HG03108 (cell line): Measurements from ENCODE around the gene SEC16A.

ENCODE experiments used
- ATAC-seq: cut with Tn5 transposase; IDR thresholded peaks from one replicate; pipeline ENCODE4 v1.9.1; 2021; ENCODE audit warnings: moderate library complexity; ENCODE audit not compliant: unreplicated experiment

The SEC16A gene

DNA sequence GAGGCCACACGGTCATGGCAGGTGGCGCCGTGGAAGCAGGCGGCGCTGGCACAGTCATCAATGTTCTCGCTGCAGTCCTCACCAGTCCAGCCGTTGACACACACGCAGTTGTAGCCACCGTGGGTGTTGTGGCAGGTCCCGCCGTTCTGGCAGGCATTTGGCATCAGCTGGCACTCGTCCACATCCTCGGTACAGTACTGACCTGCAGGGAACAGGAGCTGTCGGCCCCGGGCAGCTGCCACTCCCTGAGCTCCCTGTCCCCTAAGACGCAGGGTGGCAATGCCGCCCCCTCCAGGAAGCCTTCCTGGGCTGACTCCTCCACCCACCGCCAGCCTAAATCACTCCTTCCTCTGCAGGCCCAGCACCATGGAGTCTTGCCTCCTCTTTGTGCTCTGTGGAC, 35.8 kb upstream of the SEC16A start:
- no peak for ATAC-seq

DNA sequence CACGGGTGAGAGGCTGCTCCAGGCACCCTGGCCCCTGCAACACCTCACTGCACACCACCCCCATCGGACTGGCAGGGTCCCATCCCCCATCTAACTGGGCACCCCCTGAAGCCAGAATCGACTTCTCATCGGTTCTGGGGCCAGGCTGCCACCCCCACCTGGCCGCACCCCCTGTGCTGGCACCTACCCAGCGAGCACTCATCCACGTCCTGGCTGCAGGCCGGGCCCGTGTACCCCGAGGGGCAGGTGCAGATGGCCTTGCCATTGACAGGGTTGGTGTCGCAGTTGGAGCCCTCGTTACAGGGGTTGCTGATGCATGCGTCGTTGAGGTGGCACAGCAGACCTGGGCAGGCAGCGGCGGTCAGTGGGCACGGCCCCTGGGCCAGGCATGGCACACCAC, 35.1 kb upstream of the SEC16A start:
- no peak for ATAC-seq

DNA sequence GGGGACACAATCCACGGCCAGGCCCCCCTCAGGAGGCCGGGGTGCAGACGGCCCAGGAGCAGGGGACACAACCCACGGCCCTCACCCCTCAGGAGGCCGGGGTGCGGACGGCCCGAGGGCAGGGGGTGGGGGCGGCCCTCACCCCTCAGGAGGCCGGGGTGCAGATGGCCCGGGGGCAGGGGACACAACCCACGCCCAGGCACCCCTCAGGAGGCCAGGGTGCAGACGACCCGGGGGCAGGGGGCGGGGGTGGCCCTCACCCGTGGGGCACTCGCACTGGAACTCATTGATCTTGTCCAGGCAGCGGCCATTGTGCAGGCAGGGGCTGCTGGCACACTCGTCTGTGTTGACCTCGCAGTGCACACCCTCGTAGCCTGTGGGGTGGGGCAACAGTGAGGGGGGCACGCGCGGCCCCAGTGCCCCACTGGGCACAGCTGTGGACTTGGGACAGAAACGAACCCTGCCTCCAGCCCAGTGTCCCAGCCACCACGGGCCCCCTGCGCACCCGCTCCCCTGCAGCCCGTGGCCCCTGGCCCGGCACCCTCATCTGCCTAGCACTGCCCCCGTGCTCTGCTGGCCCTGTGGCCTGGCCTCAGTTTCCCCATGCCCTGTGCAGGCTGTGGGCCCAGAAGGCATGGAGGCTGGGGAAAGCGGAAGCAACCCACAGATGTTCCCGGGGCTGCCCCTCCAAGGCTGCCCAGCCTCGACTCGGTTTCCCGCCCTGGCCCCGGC, 34.3 kb upstream of the SEC16A start:
- ATAC-seq: no peak

DNA sequence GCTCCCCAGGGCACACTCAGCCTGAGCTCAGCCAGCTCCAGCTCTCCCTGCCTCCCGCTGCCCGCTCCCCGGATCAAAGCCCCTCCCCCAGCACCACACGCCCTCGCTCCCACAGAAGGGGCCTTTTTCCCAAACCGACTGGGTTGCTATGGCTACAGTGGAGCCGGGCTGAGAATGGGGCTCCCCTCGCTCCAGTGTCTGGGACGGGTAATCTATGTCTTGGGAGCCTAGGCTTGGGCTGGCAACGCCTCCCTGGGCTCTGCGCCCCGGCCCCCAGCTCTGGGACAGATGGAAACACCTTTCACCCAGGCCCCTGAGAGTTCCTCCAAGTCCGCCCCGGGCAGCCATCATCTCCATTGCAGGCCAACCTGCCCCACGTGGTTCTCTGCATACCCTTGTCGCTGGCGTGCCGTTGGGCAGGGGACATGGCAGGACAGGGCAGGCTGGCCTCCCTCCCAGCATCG, 33.4 kb upstream of the SEC16A start:
- no peak for ATAC-seq

DNA sequence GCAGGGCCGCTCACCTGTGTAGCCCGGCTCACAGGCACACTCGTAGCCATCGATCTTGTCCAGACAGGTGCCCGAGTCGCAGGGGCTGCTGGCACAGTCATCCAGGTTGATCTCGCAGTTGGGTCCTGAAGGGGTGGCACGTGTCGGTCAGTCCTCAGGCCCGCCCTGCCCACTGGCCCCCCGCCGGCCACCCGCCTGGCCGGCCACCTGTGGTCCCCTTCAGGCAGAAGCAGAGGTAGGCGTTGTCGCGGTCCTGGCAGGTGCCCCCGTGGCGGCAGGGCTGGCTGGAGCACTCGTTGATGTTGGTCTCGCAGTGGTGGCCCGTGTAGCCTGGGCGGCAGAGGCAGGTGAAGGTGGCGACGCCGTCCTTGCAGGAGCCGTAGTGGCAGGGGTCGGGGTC, 32.4 kb upstream of the SEC16A start:
- no peak for ATAC-seq

DNA sequence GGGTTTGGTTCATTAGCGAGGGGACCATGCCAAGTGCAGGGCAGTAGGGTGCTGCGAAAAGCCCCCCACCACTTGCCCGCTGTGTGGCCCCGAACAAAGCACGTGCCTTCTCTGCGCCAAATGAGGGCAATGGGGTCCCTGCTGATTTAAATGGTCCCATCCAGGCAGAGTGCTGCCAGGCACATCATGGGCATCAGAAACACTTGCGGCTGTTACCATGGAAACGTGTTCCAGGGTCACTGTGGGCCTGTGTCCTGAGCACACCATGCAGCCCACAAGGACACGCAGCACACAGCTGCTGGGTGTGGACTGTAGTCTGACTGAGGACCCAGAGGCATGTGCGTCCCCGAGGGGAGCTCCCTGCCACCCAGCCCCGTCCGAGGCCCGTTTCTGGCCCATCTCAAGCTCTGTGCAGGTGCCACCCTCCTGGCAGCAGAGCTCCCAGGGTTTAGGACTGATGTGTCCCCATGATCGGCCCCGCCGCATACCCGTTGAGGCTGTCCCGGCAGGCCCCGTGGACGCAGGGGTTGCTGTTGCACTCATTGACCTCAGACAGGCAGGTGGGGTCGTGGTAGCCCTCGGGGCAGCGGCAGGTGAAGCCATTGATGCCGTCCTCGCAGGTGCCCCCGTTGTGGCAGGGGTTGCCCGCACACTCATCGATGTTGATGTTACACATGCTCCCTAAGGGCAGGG, 31.3 kb upstream of the SEC16A start:
- ATAC-seq: no peak

DNA sequence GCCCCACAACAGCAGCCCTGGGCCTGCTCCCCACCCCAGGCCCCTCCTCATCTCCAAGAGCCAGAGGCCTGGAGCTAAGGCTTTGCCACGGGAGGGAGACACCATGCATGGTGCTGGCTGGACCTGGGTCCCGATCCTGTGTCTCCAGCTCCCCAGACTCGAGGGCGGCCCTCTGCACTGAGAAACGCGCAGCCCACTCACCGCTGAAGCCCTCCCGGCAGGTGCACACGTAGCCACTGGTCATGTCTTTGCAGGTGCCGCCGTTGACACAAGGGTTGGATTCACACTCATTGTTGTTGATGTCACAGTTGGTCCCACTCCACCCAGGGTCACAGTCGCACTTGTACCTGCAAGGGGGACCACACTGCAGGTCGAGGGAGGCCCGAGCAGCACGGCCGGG, 30.4 kb upstream of the SEC16A start:
- no peak for ATAC-seq

DNA sequence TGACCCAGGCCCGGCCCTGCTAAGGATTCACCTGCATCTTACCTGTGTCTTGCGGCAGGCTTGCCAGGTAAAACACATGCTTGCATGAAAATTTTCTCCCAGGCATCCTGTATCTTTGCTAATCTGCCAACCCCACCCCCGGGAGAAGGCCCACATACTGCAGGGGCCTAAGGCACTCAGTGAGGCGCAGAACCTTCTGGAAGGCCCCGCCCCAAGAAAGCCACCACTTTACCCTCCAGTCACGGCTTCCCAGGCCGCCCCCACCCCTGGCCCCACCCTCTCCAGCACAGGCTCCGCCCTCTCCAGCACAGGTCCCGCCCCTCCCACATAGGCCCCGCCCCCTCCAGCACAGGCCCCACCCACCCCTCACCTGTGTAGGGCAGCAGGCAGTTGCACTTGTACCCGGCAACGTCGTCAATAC, 29.8 kb upstream of the SEC16A start:
- ATAC-seq: no peak

DNA sequence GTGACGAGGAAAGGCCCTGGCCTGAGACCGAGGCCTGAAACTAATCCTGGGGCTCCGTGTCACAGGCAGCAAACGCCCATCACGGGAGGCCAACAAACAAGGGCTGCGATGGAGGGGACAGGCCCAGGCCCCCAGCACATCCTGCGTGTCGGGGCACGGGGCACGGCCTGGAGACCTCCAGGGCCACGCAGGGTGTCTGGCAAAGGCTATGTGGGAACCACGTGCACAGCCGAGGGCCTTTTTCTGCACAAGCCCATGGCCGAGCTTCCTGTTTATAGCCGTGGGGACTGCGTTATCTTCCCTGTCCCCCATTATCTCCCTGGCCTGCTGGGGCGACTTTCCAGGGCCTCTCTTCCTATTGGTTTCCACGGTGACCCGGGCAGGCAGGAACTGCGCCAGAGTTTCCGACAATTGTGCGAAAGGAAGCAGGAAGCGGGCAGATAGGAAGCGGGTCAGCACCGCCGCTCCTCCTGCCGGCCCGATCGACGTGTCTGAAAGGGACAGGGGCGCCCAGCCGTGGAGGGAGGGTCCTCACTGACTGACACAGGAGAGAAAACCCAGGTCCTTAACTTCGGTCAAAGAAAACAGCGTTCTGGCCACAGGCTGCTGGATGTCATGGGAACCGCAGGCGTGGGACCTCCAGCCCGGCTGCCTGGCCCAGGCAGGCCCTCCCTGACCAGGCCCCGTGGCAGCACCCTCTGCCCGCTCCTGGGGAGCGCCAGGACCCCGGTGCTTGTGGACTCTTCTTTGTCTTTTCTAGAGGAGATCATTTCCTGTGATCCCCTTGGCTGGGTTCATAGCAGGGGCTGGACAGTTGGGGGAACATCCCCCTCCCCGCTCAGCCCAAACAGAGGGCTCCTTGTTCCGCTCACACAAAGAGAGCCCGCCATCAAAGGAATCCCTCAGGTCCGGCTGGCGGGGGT, 29.1 kb upstream of the SEC16A start:
- no peak for ATAC-seq

DNA sequence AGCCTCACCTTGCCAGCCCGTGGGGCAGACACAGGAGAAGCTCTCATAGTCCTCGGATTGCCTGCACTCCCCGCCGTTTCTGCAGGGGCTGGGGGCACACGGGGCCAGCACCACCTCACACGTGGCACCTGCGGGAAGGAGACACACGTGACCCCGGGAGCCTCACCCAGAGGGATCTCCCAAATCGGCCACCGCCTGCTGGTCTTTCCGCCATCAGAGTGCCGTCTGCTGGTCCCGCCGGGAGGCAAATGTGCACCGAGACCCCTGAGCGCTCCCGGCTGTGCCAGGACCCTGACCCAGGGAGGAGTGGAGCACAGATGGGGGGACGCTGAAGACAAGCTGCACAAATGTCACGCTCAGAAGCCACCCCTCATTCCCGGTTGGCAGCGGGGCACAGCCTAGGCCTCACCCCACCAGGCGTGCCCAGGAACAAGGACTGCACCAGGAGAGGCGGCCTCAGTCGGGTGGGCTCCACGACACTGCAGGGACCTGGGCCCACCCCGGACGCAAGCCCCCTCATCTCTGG, 28.4 kb upstream of the SEC16A start:
- ATAC-seq: no peak

DNA sequence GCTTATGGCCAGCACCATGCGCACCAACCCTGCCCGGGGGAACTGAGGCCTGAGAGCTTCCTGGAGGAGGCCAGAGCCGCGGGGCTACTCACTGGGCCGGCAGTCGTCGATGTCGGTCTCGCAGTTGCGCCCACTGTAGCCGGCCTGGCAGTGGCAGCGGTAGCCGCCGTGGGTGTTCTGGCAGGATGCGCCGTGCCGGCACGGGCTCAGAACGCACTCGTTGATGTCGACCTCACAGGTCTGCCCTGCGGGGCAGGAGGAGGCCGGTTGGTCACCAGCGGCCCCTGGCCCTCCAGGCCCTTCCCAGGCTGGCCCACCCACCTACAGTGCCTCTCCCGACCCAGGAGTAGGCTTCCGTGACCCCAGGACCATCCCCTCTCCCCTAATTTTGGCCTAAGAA, 27.7 kb upstream of the SEC16A start:
- no peak for ATAC-seq

DNA sequence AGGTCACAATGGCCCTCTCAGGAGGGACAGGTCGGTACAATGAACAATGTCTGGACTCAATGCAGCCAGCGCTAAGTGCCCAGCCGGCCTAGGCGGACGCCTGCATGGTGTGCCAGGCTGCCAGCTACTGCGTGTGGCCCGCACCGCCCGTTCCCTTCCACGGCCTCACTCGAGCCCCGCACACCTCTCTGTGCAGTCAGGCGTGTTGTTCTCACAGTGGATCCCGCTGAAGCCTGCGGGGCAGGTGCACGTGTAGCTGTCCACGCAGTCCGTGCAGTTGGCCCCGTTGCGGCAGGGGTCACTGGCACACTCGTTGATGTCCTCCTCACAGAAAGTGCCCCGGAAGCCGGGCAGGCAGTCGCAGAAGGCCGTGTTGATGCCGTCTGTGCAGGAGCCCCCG, 26.7 kb upstream of the SEC16A start:
- no peak for ATAC-seq

DNA sequence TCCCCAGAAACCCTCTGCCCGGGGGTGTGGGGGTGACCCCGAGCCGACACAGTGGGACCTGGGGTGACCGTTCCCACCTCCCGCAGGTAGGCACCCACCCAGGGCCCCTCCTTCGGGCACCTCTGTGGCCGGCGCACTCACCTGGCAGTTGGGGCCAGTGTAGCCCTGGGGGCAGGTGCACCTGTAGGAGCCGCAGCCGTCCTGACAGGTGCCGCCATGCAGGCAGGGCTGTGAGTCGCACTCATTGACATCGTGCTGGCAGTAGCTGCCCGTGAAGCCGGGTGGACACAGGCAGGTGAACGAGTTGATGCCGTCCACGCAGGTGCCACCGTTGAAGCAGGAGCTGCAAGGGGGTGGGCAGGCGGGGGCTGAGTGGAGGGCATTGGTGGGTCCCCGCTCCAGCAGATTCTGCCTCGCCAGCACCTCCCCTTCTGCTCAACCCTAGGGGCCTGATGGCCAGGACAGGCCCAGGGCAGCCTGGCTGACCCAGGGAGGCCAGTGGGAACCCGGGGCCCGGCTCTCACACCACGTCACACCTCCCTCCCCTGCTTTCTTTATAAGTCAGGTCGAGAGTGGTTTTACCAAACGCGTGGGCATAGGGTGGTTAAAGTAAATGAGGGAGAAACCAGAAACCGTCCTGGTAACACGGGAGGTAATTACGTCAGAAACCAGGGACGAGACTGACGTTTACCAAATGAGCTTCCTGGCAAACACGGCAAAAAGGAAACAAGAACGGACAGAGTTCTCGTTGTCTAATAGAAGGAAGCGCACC, 26.1 kb upstream of the SEC16A start:
- ATAC-seq: no peak

DNA sequence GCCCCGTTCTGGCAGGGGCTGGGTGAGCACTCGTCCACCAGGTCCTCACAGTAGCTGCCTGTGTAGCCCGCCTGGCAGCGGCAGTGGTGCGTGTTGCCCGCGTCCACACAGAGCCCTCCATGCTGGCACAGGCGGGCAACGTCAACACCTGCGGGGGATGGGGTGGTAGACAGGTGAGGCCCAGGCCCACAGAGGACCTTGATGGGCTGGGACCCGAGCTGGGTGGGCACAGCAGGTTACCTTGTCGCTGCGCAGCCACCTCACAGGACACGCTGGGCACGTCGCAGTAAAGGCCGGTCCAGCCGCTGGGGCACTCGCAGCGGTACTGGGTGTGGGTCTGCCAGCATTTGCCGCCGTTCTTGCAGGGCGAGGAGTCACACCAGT, 25.1 kb upstream of the SEC16A start:
- no peak for ATAC-seq

DNA sequence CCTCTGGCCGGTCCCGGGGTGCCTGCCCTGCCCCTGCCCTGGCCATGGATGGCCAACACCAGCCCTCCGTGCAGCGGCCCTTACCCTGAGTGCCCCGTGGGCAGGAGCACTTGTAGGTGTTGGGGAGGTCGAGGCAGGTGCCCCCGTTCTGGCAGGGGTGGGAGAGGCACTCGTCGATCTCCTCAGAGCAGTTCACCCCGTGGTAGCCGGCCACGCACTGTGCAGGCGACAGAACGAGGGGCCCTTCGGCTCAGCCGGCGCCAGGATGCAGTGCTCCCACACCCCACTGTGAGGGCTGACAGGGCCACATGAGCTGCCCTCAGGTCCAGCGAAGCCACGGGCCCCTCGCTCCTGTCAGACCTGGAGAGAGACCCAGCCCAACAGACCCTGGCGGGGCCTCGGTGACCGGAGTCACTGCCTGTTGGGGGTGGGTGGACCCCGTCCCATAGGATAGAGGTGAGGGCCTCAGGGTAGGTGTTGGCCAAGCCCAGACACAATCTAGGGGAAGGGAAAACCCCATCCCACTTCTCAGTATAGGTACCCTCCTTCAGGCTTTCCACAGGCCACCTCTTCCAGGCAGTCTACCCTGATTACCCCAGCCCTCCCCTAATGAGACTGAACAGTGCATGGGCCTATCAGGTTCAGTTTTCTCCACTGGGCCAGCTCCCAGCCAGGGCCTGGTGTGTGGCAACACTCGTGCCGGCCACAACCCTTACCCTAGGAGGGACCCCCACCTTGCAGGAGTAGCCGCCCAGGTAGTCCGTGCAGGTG, 24.6 kb upstream of the SEC16A start:
- no peak for ATAC-seq

DNA sequence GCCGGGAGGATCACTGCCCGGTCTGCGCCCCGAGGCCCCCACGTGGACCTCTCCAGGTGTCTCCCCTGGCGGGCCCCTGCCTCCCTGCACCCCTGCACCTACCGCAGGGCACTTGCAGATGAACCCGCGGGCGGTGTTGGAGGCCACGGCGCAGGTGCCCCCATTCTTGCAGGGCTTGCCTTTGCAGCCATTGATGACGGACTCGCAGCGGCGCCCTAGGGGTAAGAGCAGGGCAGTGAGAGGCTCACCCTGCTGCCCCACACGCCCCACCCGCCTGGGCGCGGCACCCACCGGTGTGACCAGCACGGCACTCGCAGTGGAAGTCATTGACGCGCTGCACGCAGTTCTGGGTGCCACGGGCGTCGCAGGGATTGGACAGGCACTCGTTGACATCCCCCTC, 23.6 kb upstream of the SEC16A start:
- ATAC-seq: no peak

DNA sequence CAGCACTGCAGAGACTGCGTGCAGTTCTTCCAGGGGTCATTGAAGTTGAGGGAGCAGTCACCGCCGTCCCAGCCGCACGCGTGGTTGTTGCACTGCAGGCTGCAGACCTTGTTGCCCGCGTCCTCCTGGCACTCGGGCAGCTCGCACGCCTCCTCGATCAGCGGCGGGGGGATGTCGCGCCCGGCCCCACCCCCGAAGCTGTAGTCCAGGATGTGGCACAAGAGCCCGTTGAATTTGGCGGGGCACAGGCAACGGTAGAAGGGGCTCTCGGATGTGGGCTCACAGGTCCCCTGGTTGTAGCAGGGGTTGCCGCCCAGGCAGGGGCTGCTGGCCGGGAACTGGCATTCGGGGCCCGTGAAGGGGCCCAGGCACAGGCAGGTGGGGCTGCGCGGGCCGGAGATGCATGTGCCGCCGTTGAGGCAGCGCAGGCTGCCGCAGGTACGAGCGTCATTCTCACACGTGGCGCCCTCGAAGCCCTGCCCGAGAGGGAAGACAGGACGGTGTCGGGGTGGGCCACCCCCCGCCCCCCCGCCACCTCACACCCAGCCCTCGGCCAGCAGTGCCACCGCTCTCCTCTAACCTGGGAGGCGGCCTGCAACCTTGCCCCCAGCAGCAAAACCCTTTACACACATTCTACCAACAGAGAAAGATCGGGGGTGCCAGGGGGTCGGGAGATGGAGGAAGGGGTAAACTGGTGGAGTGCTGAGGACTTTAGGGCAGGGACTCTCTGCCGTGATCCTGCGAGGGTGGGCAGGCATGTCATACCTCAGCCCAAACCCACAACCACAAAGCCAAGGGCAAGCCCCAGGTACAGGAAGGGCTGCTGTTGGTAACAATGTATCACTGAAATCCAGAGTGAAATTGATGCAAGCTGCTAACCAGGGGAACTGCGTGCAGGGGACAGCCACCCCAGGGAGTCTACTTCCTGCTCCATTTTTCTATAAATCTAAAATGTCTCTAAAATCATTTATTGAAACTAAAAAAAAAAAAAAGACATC, 22.9 kb upstream of the SEC16A start:
- no peak for ATAC-seq

DNA sequence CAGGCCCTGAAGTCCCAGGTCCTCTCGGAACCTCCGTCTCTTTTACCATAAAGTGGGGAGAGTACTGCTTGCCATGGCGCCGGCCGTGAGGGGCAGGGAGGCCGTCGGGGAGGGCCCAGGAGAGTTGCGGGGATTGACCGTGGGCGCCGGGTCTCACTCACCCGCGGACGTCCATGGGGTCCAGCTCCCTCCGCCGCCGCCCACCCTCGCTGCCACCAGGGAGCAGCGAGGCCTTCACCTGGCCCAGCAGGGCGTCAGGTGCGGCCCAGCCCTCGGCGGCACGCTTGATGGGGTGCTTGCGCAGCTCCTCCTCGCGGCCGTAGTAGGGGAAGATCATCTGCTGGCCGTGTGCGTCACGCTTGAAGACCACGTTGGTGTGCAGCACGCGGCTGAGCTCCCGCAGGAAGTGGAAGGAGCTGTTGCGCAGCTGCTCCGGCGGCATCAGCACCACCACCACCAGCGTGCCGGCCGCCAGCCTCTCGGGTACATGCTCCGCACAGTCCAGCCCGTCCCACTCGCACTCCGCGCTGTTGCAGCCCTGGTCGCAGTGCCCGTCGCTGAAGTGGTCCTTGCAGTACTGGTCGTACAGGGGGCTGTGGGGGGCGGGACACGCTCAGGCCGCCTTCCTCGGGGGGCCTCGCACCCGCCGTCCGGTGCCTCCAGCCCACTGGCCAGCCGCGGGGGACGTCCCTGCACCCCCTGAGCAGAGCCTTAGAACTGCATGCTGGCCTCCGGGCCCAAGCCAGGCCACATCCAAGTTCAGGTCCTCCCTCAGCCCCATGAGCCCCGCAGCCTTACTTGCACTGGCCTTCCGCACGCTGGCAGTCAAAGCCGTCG, 21.9 kb upstream of the SEC16A start:
- no peak for ATAC-seq
